Small intestine (tissue), 7 donors: ENCODE results near the gene ARHGAP33. TPM values are rescaled to one million over a fixed set of nuclear protein-coding genes. Genes with fewer than 3 reads are reported as not detected.

Source experiments
- DNase-seq, 2 donors: peaks; one replicate each; pipeline versions ENCODE4 v3.0.0 to v3.0.0-alpha.2; 2013
- FAIRE-seq: peaks from 2 replicates; lab custom pipeline; 2012; peaks lifted over from hg19 to GRCh38; lab: Jason Lieb, UNC
- H3K27ac ChIP-seq, 3 donors: one replicate each; pipeline ENCODE4 v1.5.1; 2013; ENCODE audit warnings: low read length in 2 of 3, mild to moderate bottlenecking in 2 of 3, control low read depth in 1 of 3, inconsistent platforms in 1 of 3, low read depth in 1 of 3, moderate library complexity in 1 of 3
- H3K27me3 ChIP-seq, 3 donors: one replicate each; pipeline ENCODE4 v1.6.1; 2013; ENCODE audit warnings: low read length in 3 of 3, inconsistent platforms in 1 of 3; ENCODE audit not compliant: control insufficient read depth in 3 of 3, insufficient read depth in 3 of 3
- H3K36me3 ChIP-seq, 3 donors: one replicate each; pipeline ENCODE4 v1.6.1; 2013; ENCODE audit warnings: low read length in 3 of 3, inconsistent platforms in 1 of 3, low read depth in 1 of 3, mild to moderate bottlenecking in 1 of 3, moderate library complexity in 1 of 3; ENCODE audit not compliant: control insufficient read depth in 3 of 3, insufficient read depth in 2 of 3
- H3K4me1 ChIP-seq, 3 donors: one replicate each; pipeline ENCODE4 v1.6.1; 2013; ENCODE audit warnings: low read length in 2 of 3, inconsistent platforms in 1 of 3, low read depth in 1 of 3, mild to moderate bottlenecking in 1 of 3, moderate library complexity in 1 of 3; ENCODE audit not compliant: control insufficient read depth in 3 of 3, insufficient read depth in 2 of 3
- H3K4me3 ChIP-seq, 3 donors: one replicate each; pipeline ENCODE4 v1.5.1; 2013; ENCODE audit warnings: low read length in 3 of 3, control low read depth in 1 of 3, inconsistent platforms in 1 of 3, low read depth in 1 of 3, mild to moderate bottlenecking in 1 of 3, moderate library complexity in 1 of 3
- H3K9me3 ChIP-seq, 2 donors: one replicate each; pipeline ENCODE4 v1.6.1; 2013; ENCODE audit warnings: low read depth in 1 of 2, low read length in 1 of 2; ENCODE audit not compliant: control insufficient read depth in 2 of 2, insufficient read depth in 1 of 2
- WGBS, 3 donors: extraction: QIAGEN DNeasy Blood & Tissue Kit; methylation state at CpG; one replicate each; pipeline ENCODE4 v1.1.7; 2013; 5-methylcytosine and 5-hydroxymethylcytosine counted together
- polyA plus RNA-seq, 4 donors: library from polyadenylated mRNA; stranded (reverse) in 3 of 4; unstranded in 1 of 4; fragments of 200-250 nt in 3 of 4; fragments of 120-200 nt in 1 of 4; gene quantifications; one replicate each; pipeline versions ENCODE4 v1.2.1 to v1.2.3, GENCODE V29; 2013
- donor health status: healthy with polysubstance abuse.
- donor health status: control.
- donor health status: control.
- donor health status: Bipolar disorder and iron deficiency.
- donor health status: healthy.

ARHGAP33 gene
- polyA plus RNA-seq, 4 donors, result 1.1 to 16.2 (median 5.0) TPM

GRCh38 chr19:35813043-35813890, 37.9 kb downstream of the ARHGAP33 start:
- 45 to 71% (median 64%) methylated on average over 11 of the region's 11 CpGs for WGBS, 3 donors
- FAIRE-seq, result no peak
- H3K4me1 ChIP-seq, result peaks cover 0 to 10% (median 0%) of the 10 kb centered on the region in 3 donors
- H3K27me3 ChIP-seq, result peaks cover 0 to 2% (median 2%) of the 10 kb centered on the region in 3 donors
- no peak for DNase-seq
- H3K4me3 ChIP-seq, result no peak overlapping the region
- H3K27ac ChIP-seq, result no peak overlapping the region
- H3K9me3 ChIP-seq, result no peaks in the 10 kb centered on the region
- no peaks in the 10 kb centered on the region for H3K36me3 ChIP-seq

- FAIRE-seq (no peak), DNase-seq (no peak)
- Histone ChIP-seq H3K27ac (no peak overlapping the region), H3K4me3 (no peak overlapping the region), H3K4me1 (peaks cover 0 to 10% (median 0%) of the 10 kb centered on the region in 3 donors), H3K36me3 (no peaks in the 10 kb centered on the region), H3K27me3 (peaks cover 0 to 4% (median 3%) of the 10 kb centered on the region in 3 donors), H3K9me3 (no peaks in the 10 kb centered on the region)
- WGBS, 3 donors, result 31 to 39% (median 32%) methylated on average over 6 of the region's 6 CpGs
These were observed 40.9 kb downstream of the ARHGAP33 start for GRCh38 chr19:35816262-35816661.

GRCh38 chr19:35816846-35817245, 41.5 kb downstream of the ARHGAP33 start:
- WGBS, 3 donors, result 72 to 85% (median 84%) methylated on average over 8 to 9 of the region's 9 CpGs
- H3K27me3 ChIP-seq, result peaks cover 0 to 4% (median 3%) of the 10 kb centered on the region in 3 donors

GRCh38 chr19:35818445-35818844, 43.1 kb downstream of the ARHGAP33 start:
- no peaks in the 10 kb centered on the region for H3K4me1 ChIP-seq
- H3K9me3 ChIP-seq, result no peaks in the 10 kb centered on the region
- peaks cover 0 to 4% (median 3%) of the 10 kb centered on the region in 3 donors for H3K27me3 ChIP-seq
- DNase-seq (no peak), FAIRE-seq (no peak)
- H3K27ac ChIP-seq, result no peak overlapping the region
- H3K4me3 ChIP-seq, result no peak overlapping the region
- no peaks in the 10 kb centered on the region for H3K36me3 ChIP-seq
- WGBS, 3 donors, result 60 to 69% (median 63%) methylated on average over 3 of the region's 3 CpGs

More at GRCh38 chr19:35816846-35817245, 41.5 kb downstream of the ARHGAP33 start:
- Histone ChIP-seq H3K36me3 (no peaks in the 10 kb centered on the region), H3K9me3 (no peaks in the 10 kb centered on the region), H3K4me3 (no peak overlapping the region), H3K27ac (no peak overlapping the region), H3K4me1 (peaks cover 0 to 9% (median 0%) of the 10 kb centered on the region in 3 donors)
- DNase-seq (no peak), FAIRE-seq (no peak)

- no peak for FAIRE-seq
- Histone ChIP-seq H3K9me3 (no peaks in the 10 kb centered on the region), H3K27ac (no peak overlapping the region), H3K36me3 (no peaks in the 10 kb centered on the region), H3K4me1 (no peaks in the 10 kb centered on the region), H3K27me3 (peaks cover 0 to 4% (median 4%) of the 10 kb centered on the region in 3 donors), H3K4me3 (no peak overlapping the region)
- no peak for DNase-seq
- 65 to 80% (median 68%) methylated on average over 3 of the region's 3 CpGs for WGBS, 3 donors
These were observed 47.2 kb downstream of the ARHGAP33 start for GRCh38 chr19:35822579-35822978.

- H3K27me3 ChIP-seq, result peaks cover 0 to 3% (median 0%) of the 10 kb centered on the region in 3 donors
- WGBS, 3 donors, result 77 to 82% (median 81%) methylated on average over 5 of the region's 5 CpGs
- DNase-seq, result no peak
- H3K27ac ChIP-seq, result no peak overlapping the region
- FAIRE-seq, result no peak
- no peaks in the 10 kb centered on the region for H3K36me3 ChIP-seq
- H3K9me3 ChIP-seq, result no peaks in the 10 kb centered on the region
- H3K4me3 ChIP-seq, result no peak overlapping the region
- no peaks in the 10 kb centered on the region for H3K4me1 ChIP-seq
These were observed 48.8 kb downstream of the ARHGAP33 start for GRCh38 chr19:35824150-35824549.

- H3K4me1 ChIP-seq, result no peaks in the 10 kb centered on the region
- DNase-seq (peak; percentile 30 to 85), FAIRE-seq (no peak)
- 6 to 17% (median 12%) methylated on average over 12 of the region's 12 CpGs for WGBS, 3 donors
- no peaks in the 10 kb centered on the region for H3K36me3 ChIP-seq
- no peak overlapping the region for H3K4me3 ChIP-seq
- H3K9me3 ChIP-seq, result no peaks in the 10 kb centered on the region
- no peak overlapping the region for H3K27ac ChIP-seq
- peaks cover 0 to 15% (median 3%) of the 10 kb centered on the region in 3 donors for H3K27me3 ChIP-seq
These were observed 53.4 kb downstream of the ARHGAP33 start for GRCh38 chr19:35828692-35829301.

GRCh38 chr19:35830986-35831385, 55.6 kb downstream of the ARHGAP33 start:
- DNase-seq (no peak), FAIRE-seq (no peak)
- 67 to 76% (median 70%) methylated on average over 16 to 18 of the region's 18 CpGs for WGBS, 3 donors
- Histone ChIP-seq H3K27me3 (peaks cover 0 to 15% (median 2%) of the 10 kb centered on the region in 3 donors), H3K27ac (no peak overlapping the region), H3K9me3 (no peaks in the 10 kb centered on the region), H3K4me1 (no peaks in the 10 kb centered on the region), H3K4me3 (no peak overlapping the region), H3K36me3 (no peaks in the 10 kb centered on the region)
